SJCRH30 (cell line): Measurements from ENCODE around the gene TMEM92. TPM values are rescaled to one million over a fixed set of nuclear protein-coding genes. Genes with fewer than 3 reads are reported as not detected.
"Not testable (repeated sequence)": the region's sequence is repeated elsewhere in the genome, so short reads cannot be mapped to it uniquely, and the experiment has no call there.

Source experiments
- DNase-seq, 2 experiments: peaks; one replicate each; pipeline ENCODE4 v3.0.0-alpha.2; 2015 to 2020
- H3K27ac ChIP-seq: fragments of 250-450 bp; sonication (Bioruptor Pico); 2 replicates; pipeline ENCODE4 v1.5.1; 2020; ENCODE audit warnings: mild to moderate bottlenecking, moderate library complexity
- H3K27me3 ChIP-seq: fragments of 250-450 bp; sonication (Bioruptor Pico); 2 replicates; pipeline ENCODE4 v1.5.1; 2020; ENCODE audit warnings: mild to moderate bottlenecking, moderate library complexity
- H3K36me3 ChIP-seq: fragments of 250-450 bp; sonication (Bioruptor Pico); 2 replicates; pipeline ENCODE4 v1.5.1; 2020; ENCODE audit warnings: mild to moderate bottlenecking, moderate library complexity
- H3K4me1 ChIP-seq: fragments of 250-450 bp; sonication (Bioruptor Pico); 2 replicates; pipeline ENCODE4 v1.5.1; 2020; ENCODE audit warnings: mild to moderate bottlenecking, moderate library complexity
- H3K4me3 ChIP-seq: fragments of 250-450 bp; sonication (Bioruptor Pico); 2 replicates; pipeline ENCODE4 v1.5.1; 2020; ENCODE audit warnings: mild to moderate bottlenecking, moderate library complexity
- H3K9me3 ChIP-seq: fragments of 250-450 bp; sonication (Bioruptor Pico); replicated peaks from 2 replicates; pipeline ENCODE4 v1.5.1; 2020; ENCODE audit warnings: mild to moderate bottlenecking, moderate library complexity
- total RNA-seq: library from RNA; depleted of rRNA; stranded (reverse); fragments of >200 nt; shearing (Covaris generic); gene quantifications from 2 replicates; pipeline ENCODE4 v1.2.3, GENCODE V29; 2014

The TMEM92 gene
- total RNA-seq, 1 experiment from 2014 or later, result not detected

DNA sequence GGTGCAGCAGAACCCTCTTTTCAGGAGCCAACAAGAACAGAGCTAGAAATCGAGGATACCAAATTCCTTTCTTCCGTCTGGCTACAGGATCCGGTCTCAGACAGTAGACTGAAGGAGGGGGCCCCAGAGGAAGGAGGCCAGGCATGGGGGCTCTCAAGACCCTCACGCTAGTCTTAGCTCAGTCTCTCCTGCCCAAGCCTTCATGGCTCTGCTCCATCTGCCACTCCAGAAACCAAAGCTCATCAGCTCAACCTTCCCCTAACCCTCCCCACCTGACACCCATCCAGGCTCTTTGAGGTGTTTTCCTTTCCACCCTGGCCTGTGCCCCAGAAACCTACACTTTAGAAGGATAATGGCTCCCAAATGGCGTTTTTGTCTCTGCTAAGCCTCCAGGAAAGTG is 6.2 kb upstream of the TMEM92 start:
- DNase-seq, result no peak
- no peak overlapping the region for H3K4me3 ChIP-seq
- no peak overlapping the region for H3K27ac ChIP-seq
- H3K27me3 ChIP-seq, result peaks cover 12% of the 10 kb centered on the region
- no peaks in the 10 kb centered on the region for H3K9me3 ChIP-seq
- no peaks in the 10 kb centered on the region for H3K36me3 ChIP-seq
- H3K4me1 ChIP-seq, result peaks cover 16% of the 10 kb centered on the region; the same call in 1 of the 2 replicates

GRCh38 chr17:50268743-50269275 is 5.5 kb upstream of the TMEM92 start:
- peaks cover 6% of the 10 kb centered on the region; the same call in 1 of the 2 replicates for H3K27me3 ChIP-seq
- H3K36me3 ChIP-seq, result no peaks in the 10 kb centered on the region
- H3K4me1 ChIP-seq, result peaks cover 16% of the 10 kb centered on the region; the same call in 1 of the 2 replicates
- H3K27ac ChIP-seq, result no peak overlapping the region
- no peaks in the 10 kb centered on the region for H3K9me3 ChIP-seq
- no peak overlapping the region for H3K4me3 ChIP-seq
- no peak for DNase-seq

- Histone ChIP-seq H3K9me3 (no peaks in the 10 kb centered on the region), H3K4me1 (peaks cover 16% of the 10 kb centered on the region; the same call in 1 of the 2 replicates), H3K27ac (no peak overlapping the region), H3K4me3 (no peak overlapping the region), H3K27me3 (0 out of 2 replicates have a peak, but pooled peaks cover 5% of the 10 kb centered on the region), H3K36me3 (no peaks in the 10 kb centered on the region)
- DNase-seq, result peak; percentile 55 to 75
Observed at GRCh38 chr17:50269477-50270434, 4.5 kb upstream of the TMEM92 start.

- Histone ChIP-seq H3K27me3 (0 out of 2 replicates have a peak, but pooled peaks cover 5% of the 10 kb centered on the region), H3K4me3 (no peak overlapping the region), H3K9me3 (no peaks in the 10 kb centered on the region), H3K4me1 (peaks cover 16% of the 10 kb centered on the region; the same call in 1 of the 2 replicates), H3K36me3 (no peaks in the 10 kb centered on the region), H3K27ac (no peak overlapping the region)
- peak; percentile 24 to 36 for DNase-seq
Observed at GRCh38 chr17:50270435-50271362, 3.6 kb upstream of the TMEM92 start.

DNA sequence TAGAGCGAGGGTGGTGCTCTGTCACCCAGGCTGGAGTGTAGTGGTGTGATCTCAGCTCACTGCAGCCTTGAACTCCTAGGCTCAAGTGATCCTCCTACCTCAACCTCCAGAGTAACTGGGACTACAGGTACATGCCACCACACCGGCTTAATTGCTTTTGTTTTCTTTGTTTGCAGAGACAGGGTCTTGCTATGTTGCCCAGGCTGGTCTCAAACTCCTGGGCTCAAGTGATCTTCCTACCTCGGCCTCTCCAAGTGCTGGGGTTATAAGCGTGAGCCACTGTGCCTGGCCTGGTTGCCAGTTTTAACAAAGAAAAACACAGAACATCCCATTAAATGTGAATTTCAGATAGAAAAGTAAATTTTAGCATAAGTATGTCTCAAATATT is 2.9 kb upstream of the TMEM92 start:
- peaks cover 13% of the 10 kb centered on the region; the same call in 1 of the 2 replicates for H3K4me1 ChIP-seq
- DNase-seq, H3K4me3 ChIP-seq, H3K27ac ChIP-seq, H3K9me3 ChIP-seq, H3K36me3 ChIP-seq, H3K27me3 ChIP-seq: not testable (repeated sequence)

DNA sequence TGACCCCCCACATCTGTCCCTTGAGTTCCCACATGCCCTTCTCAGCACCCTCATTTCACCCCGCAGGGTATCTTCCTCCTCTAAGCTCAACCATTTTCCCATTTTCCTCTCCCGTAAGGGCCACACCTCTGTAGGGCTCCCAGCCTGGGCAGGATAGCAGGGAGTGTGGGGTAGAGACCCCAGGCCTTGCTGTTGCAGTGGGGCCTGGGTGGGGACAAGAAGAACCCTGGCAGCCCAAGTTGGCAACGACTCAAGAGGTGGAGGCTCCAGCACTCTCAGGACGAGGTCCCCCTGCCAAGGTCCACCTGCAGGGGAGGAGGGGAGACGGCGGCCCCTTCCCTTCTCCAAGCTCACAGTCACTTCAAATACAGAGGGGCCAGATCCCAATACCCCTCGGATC is 2.0 kb upstream of the TMEM92 start:
- peaks cover 5% of the 10 kb centered on the region; the same call in 1 of the 2 replicates for H3K27me3 ChIP-seq
- no peak for DNase-seq
- no peaks in the 10 kb centered on the region for H3K9me3 ChIP-seq
- H3K4me3 ChIP-seq, result no peak overlapping the region
- no peak overlapping the region for H3K27ac ChIP-seq
- no peaks in the 10 kb centered on the region for H3K36me3 ChIP-seq
- peaks cover 4% of the 10 kb centered on the region; the same call in 1 of the 2 replicates for H3K4me1 ChIP-seq

- Histone ChIP-seq H3K4me3 (no peak overlapping the region), H3K4me1 (peaks cover 2% of the 10 kb centered on the region; the same call in 1 of the 2 replicates), H3K27ac (no peak overlapping the region), H3K9me3 (no peaks in the 10 kb centered on the region), H3K27me3 (peaks cover 6% of the 10 kb centered on the region; the same call in 1 of the 2 replicates), H3K36me3 (no peaks in the 10 kb centered on the region)
- peak in 1 of 2 experiments; percentile 48 for DNase-seq
Observed at GRCh38 chr17:50272711-50273653, 1.3 kb upstream of the TMEM92 start.

DNA sequence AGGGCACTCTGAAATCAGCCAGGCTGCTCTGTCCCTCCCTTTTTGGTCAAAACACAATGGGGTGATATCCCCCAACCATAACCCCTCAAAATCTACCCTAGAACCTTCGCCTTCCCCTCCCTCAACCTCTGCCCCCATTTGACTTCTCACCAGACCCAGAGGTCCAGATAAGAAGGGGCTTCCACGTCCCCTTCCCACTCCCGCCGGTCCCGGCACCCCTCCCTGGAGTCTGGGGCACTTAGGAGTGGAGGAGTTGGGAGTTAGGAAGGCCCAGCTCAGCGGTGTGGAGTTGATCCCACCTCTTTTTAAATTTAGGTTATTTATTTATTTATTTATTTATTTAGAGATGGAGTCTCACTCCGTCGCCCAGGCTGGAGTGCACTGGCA is 619 bp upstream of the TMEM92 start:
- H3K27ac ChIP-seq, result no peak overlapping the region
- H3K4me1 ChIP-seq, result peaks cover 2% of the 10 kb centered on the region; the same call in 1 of the 2 replicates
- peaks cover 9% of the 10 kb centered on the region; the same call in 1 of the 2 replicates for H3K27me3 ChIP-seq
- H3K4me3 ChIP-seq, result no peak overlapping the region
- H3K9me3 ChIP-seq, result no peaks in the 10 kb centered on the region
- no peaks in the 10 kb centered on the region for H3K36me3 ChIP-seq
- DNase-seq, result no peak

- Histone ChIP-seq H3K4me3 (no peak overlapping the region), H3K36me3 (no peaks in the 10 kb centered on the region), H3K27ac (no peak overlapping the region), H3K9me3 (no peaks in the 10 kb centered on the region), H3K27me3 (peaks cover 9% of the 10 kb centered on the region; the same call in 1 of the 2 replicates), H3K4me1 (peaks cover 2% of the 10 kb centered on the region; the same call in 1 of the 2 replicates)
- DNase-seq, result no peak
Observed at GRCh38 chr17:50274897-50275221, 593 bp downstream of the TMEM92 start.

DNA sequence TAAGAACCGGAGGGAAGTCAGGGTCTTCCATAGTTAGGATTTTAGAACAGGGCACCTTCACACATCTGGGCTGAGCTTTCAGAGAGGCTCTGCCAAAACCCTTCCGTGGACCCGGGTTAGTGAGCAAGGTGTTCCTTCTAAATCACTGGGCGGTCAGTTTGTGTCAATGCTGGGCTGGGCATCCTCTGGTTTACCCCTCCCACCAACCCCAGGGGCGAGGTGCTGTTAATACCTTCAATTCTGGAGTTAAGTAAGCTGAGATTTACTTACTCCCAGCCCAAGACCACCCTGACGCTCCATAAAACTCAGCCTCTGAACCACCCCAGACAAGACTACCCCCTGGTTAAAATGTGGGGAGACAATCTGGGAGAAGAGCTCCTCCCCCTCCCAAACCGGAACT is 1.0 kb downstream of the TMEM92 start:
- H3K27me3 ChIP-seq, result peaks cover 9% of the 10 kb centered on the region; the same call in 1 of the 2 replicates

GRCh38 chr17:50276588-50277356 is 2.5 kb downstream of the TMEM92 start:
- H3K27me3 ChIP-seq, result peaks cover 9% of the 10 kb centered on the region; the same call in 1 of the 2 replicates
- no peak overlapping the region for H3K4me3 ChIP-seq
- H3K9me3 ChIP-seq, result no peaks in the 10 kb centered on the region
- H3K36me3 ChIP-seq, result no peaks in the 10 kb centered on the region
- no peak overlapping the region for H3K27ac ChIP-seq
- H3K4me1 ChIP-seq, result no peaks in the 10 kb centered on the region
- DNase-seq, result no peak

More for the DNA sequence above, 1.0 kb downstream of the TMEM92 start:
- no peaks in the 10 kb centered on the region for H3K9me3 ChIP-seq
- H3K4me3 ChIP-seq, result no peak overlapping the region
- no peak for DNase-seq
- H3K36me3 ChIP-seq, result no peaks in the 10 kb centered on the region
- no peak overlapping the region for H3K27ac ChIP-seq
- peaks cover 2% of the 10 kb centered on the region; the same call in 1 of the 2 replicates for H3K4me1 ChIP-seq

GRCh38 chr17:50277357-50277754 is 3.1 kb downstream of the TMEM92 start:
- no peak for DNase-seq
- no peak overlapping the region for H3K4me3 ChIP-seq
- H3K27ac ChIP-seq, result no peak overlapping the region
- H3K36me3 ChIP-seq, result no peaks in the 10 kb centered on the region
- no peaks in the 10 kb centered on the region for H3K9me3 ChIP-seq
- H3K27me3 ChIP-seq, result peaks cover 8% of the 10 kb centered on the region; the same call in 1 of the 2 replicates
- no peaks in the 10 kb centered on the region for H3K4me1 ChIP-seq
